Stimulated activated CD8-positive, alpha-beta memory T cell treated with anti-CD3 and anti-CD28 coated beads, Interleukin-4, amount 100 ng/mL, for 1 hour (primary cell): Measurements from ENCODE around the gene PUS7.
"Not testable (repeated sequence)": the region's sequence is repeated elsewhere in the genome, so short reads cannot be mapped to it uniquely, and the experiment has no call there.

Source experiments
- DNase-seq, 2 donors: peaks; one replicate each; pipeline ENCODE4 v3.0.0-alpha.2; 2020; ENCODE audit warnings: low read depth in 2 of 2, low spot score in 1 of 2

The PUS7 gene

GRCh38 chr7:105521717-105522463 is at the start of gene PUS7:
Gene PUS7 (minus strand): TSS chr7:105522271. CDS start chr7:105508512, 13,759 bp downstream.
- peak; percentile 57 to 60 for DNase-seq

GRCh38 chr7:105567821-105568220 is 45.8 kb upstream of the PUS7 start:
- no peak for DNase-seq

- no peak for DNase-seq
These were observed 45.0 kb upstream of the PUS7 start for GRCh38 chr7:105567024-105567423.

GRCh38 chr7:105565190-105565589 is 43.1 kb upstream of the PUS7 start:
- no peak for DNase-seq

- DNase-seq, result no peak
These were observed 37.9 kb upstream of the PUS7 start for GRCh38 chr7:105559926-105560325.

GRCh38 chr7:105538339-105538738 is 16.3 kb upstream of the PUS7 start:
- no peak for DNase-seq

GRCh38 chr7:105532709-105533460 is 10.8 kb upstream of the PUS7 start:
- DNase-seq, result no peak

- peak; percentile 61 to 81 for DNase-seq
These were observed 10.0 kb upstream of the PUS7 start, which contains the start of gene RINT1 for GRCh38 chr7:105531792-105532671. Gene RINT1 (plus strand): TSS chr7:105532201. CDS start chr7:105532316, 115 bp downstream.

GRCh38 chr7:105530546-105530945 is 8.5 kb upstream of the PUS7 start:
- no peak for DNase-seq

- no peak for DNase-seq
These were observed 8.1 kb upstream of the PUS7 start for GRCh38 chr7:105530126-105530525.

- not testable (repeated sequence) for DNase-seq
These were observed 5.7 kb upstream of the PUS7 start for GRCh38 chr7:105527737-105528136.

GRCh38 chr7:105524840-105525239 is 2.8 kb upstream of the PUS7 start:
- no peak for DNase-seq

GRCh38 chr7:105524423-105524822 is 2.4 kb upstream of the PUS7 start:
- not testable (repeated sequence) for DNase-seq

- no peak for DNase-seq
These were observed 899 bp downstream of the PUS7 start for GRCh38 chr7:105521027-105521716.

- not testable (repeated sequence) for DNase-seq
These were observed 1.5 kb downstream of the PUS7 start for GRCh38 chr7:105520620-105521019.

- DNase-seq, result no peak
These were observed 2.7 kb downstream of the PUS7 start for GRCh38 chr7:105519353-105519752.

GRCh38 chr7:105515610-105516009 is 6.5 kb downstream of the PUS7 start:
- not testable (repeated sequence) for DNase-seq

GRCh38 chr7:105512926-105513526 is 9.0 kb downstream of the PUS7 start:
- no peak for DNase-seq

- no peak for DNase-seq
These were observed 9.7 kb downstream of the PUS7 start for GRCh38 chr7:105512415-105512814.

- DNase-seq, result no peak
These were observed 19.9 kb downstream of the PUS7 start for GRCh38 chr7:105502173-105502572.
